ENCODE data around the gene FBXW8.

- TF ChIP-seq CTCF (conservative IDR thresholded peaks at IDR 0.05 in 1 of 2, IDR thresholded peaks at IDR 0.05 in 1 of 2; ENCODE audit: extremely low read depth in 1 of 2, insufficient read depth in 1 of 2, low read depth in 1 of 2, low read length in 2 of 2) (no peak), EZH2 (IDR thresholded peaks at IDR 0.05; ENCODE audit: borderline replicate concordance, low read length) (no peak)
Observed at GRCh38 chr12:116906285-116906684, 4.5 kb upstream of the FBXW8 start.

Data from mammary epithelial cell (primary cell).